Measurements from ENCODE around the gene RAPGEF2. TPM values are rescaled to one million over a fixed set of nuclear protein-coding genes. Genes with fewer than 3 reads are reported as not detected.

Gene RAPGEF2
- total and polyA plus RNA-seq, 2 of the 8 experiments (the other 6 are each of a cell fraction or from before 2014, with no cell fraction given), result 24.4 to 48.6 TPM

DNA sequence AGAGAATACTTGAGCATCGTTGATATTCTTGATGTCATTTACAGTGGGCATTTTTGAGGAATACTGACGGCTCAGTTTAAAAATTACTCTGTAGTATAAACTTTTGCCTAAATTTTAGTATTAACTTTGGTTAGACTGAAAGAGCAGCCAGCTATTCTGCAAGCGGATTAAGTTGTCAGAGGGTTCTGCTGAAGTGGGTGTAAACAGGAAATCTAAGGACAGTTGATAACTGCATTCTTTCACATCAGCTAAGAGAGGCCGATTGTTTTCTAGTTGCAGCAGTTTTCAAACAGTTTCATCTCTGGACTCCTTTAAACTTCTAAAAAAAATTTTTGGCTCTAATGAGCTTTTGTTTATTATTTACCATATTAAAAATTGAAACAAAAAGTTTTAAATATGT lies 149.6 kb downstream of the RAPGEF2 start (continued):
- no peak for TF ChIP-seq CTBP2 (IDR thresholded peaks at IDR 0.05; ENCODE audit: borderline replicate concordance, insufficient read depth, insufficient read length, low read length)

Measured in H1 (cell line).